OCI-M1 (cell line): ENCODE data around the gene LSM8.
"Not testable (repeated sequence)": the region's sequence is repeated elsewhere in the genome, so short reads cannot be mapped to it uniquely, and the experiment has no call there.

ENCODE experiments used
- DNase-seq: peaks from one replicate; lab custom pipeline; 2025; lab: John Stamatoyannopoulos, UW

Gene LSM8

DNA sequence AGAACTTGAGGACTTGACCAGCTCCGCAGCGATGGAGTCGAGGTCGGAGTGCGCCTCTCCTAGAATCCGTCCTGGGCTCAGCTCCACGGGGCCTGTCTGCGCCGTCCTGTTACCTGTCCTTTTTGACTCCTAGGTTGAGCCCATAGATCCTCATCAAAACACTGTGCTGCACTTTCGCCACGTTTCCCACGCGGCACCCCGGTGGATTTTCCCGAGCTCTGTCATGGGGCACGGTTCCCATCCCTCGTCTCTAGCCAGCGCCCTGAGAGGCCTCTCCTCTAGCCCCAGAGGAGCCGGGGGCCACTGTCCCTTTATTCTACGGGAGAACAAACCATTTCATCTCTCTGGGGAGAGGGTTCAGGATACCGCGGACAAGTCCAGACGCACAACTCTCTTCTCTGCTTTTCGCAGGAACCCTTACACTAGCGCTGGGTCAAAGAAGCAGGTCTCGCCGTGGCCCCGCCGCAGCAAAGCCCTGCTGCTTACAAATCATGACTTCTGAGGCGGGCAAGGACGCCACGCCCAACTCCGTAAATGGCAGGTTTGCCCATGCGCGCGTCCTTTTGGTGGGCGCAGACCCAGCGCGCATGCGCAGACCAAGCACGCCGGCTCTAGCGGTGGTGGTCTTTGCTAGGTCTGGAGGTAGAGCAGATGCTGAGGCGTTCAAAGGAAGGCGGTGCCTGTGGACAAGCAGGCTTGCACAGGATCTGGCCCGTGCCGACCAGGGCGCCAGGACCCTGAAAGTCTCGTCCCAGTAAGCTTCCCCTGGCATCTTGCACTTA is 30.3 kb downstream of the LSM8 start:
- peak; percentile 72 for DNase-seq

DNA sequence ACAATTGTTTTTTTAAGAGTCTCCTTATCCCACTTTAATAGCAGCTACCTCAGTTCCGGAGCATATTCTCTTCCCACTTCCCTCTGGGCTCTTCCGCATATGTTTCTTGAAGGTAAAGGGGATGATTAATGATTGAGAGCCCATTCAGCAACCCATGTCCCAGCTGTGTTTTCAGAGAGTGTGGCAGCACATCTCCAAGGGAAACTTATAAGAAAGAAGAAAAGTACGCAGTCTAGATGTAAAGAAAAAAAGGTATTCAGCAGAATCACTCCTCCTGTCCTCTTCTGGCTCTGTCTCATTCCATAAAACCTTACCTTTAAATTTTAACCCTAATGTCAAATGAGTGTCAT is 30.8 kb downstream of the LSM8 start:
- no peak for DNase-seq

DNA sequence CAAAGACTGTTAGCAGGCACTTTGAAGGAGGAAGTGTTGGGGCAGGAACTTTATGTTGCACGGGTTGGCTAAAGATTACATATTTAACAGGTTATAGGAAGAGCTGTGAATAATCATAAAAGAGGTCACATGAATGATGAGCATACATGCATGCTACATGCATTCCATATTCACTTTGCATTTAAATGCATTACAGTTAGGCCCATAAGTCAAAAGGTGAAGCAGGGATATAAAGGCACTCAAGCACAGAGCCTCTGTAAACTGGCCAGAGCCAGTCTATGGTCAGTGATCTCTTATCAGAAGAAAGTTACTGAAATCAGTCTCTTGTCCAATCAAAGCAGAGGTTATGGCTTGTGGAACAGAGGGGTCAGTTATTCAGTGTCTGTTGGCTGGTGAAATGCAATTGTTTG is 33.3 kb downstream of the LSM8 start:
- DNase-seq = peak; percentile 88

DNA sequence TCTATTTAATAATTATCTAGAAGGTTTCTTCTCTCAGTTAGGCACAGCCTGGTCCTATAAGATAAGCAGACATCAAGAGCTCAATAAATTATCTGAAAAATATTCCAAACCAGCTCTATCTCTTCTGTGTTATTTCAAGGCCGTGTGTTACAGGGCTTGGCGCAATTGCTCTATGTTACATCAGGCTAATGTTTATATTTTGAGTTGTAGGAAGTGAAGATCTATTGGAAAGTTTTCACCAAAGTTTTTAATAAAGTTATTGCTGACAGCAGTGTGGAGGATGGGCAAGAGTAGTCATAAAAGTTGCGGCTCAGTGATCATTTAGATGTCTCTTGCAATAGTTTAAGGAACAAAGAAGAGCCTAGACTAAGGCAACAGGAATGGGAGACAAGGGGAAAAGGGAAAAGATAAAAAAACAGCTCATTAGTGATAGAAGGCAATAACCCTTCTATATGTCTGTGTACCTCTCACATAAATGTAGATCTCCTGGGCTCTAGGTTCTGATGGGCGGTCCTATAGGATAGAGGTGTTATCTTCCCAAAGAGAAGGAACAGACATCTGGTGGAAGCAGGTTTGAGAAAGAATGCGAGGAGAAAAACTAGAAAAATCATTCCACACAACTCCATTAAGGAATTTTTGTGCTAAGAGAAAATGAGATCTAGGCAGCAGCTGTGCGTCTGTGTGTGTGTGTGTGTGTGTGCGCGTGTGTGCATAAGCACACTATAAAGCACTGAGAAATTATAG is 34.6 kb downstream of the LSM8 start:
- peak; percentile 92 for DNase-seq

DNA sequence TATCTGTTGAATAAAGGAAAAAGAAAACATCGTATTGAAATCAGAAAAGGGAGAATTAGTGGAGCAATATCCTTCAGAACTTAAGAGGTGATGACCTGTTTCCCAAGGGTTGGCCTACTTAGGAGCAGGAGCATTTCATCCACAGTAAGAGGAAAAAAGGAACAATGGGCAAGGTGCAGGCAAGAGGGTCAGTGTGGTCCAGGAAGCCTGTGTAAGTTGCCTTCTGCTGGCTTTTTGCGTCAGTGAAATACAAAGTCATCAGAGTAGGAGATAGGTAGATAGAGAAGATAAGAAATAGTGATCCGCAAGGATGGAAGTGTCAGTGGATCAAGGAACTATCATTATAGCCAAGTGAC is 35.2 kb downstream of the LSM8 start:
- DNase-seq = peak; percentile 38

DNA sequence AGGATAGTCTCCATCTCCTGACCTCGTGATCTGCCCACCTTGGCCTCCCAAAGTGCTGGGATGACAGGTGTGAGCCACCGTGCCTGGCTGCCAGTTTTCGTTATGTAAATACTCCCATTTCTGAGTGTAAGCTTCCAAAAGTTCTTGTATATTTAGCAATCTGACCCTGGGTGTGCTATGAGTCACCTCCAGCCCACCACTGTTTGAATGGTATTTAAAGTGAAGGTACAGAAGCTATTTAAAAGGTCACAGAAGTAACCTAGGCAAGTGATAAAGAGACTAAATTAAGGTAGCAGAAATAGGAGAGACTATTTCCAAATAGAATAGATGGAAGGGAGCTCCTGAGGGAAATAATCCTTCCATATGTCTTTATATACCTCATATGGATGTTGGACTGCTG is 36.6 kb downstream of the LSM8 start:
- DNase-seq = no peak

DNA sequence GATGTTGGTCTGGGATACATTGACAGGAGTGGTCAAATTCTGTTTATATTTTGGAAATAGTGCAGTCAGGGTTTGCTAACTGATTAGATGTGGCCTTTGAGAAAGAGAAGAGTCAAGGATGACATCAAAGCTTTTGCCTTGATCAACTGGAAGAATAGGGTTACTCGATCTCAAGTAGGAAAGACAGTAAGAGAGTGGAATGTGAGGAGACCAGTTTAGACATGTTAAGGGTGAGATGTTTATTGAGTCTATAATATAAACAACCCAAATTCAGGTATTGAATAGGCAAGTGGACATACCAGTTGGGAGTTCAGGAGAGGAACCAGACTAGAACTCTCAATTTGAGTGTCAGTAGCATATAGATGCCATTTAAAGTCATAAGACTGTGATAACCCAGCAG is 38.6 kb downstream of the LSM8 start:
- no peak for DNase-seq

DNA sequence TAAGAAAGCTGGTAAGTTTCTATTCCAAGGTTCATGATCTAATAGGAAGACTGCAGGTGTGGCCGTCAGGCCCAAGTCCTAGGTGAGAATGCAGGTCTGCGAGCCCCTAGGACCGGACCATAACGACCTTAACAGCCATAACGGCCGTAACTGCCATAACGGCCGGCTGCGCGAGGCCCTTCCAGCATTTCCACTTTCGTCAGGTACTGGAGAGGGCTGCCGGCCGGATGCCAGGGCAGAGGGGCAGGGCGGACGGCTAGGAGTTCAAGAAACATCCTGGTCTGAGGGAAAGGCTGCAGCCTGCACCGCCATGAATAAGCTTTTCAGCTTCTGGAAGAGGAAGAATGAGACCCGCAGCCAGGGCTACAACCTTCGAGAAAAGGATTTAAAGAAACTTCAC is 40.6 kb downstream of the LSM8 start, which contains the start of gene ANKRD7:
Gene ANKRD7 (plus strand): TSS at position 184 of the 400 bp plus-strand sequence. CDS start 127 bp downstream, at position 311.
- no peak for DNase-seq

DNA sequence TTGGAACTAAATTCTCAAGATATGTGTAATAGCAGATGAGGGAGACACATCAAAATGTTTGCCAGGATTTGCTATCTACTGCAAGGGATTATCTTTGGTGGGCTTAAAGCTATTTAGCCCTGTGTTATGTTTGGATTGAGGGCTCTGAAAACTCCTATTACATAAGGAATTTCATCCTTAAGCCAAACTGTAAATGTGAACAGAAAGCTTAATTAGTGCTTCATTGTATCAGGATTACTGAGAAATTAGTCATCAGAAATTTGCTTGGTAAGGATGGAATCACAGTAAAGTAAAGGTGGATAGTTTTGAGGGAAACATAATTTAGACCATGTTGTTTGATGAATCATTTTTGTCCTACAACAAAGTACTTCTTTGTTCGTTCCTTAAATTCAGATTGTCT is 48.9 kb downstream of the LSM8 start:
- no peak for DNase-seq

DNA sequence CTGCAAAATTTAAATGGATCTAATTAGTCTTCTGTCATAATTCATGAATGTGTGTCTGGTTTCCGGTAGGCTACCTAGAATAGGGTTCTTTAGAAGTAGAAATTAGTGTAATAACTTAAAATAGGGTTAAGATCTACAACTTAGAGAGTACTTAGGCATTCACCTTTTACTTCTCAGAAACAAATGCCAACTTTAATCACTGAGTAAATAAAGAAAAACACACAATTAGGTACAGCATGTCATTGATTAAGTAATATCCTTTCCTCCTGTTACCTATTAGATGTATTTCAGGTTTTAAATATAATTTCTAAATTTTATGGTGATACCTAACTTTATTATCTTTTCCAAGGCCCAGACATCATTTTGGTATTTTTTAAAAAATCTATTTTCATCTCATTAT is 49.8 kb downstream of the LSM8 start:
- no peak for DNase-seq

DNA sequence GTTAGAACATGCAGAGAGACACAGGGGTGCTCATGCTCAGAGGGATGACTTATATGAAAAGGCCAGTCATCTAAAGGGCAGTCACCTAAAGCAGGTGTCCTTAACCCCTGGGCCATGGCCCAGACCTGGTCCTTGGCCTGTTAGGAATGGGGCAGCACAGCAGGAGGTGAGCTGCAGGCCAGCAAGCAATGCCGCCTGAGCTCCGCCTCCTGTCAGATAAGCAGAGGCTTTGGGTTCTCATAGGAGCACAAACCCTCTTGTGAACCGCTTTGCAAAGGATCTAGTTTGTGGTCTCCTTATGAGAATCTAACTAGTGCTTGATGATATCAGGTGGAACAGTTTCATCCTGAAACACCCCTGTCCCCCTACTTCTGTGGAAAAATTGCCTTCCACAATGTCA is 55.0 kb downstream of the LSM8 start:
- DNase-seq = no peak

DNA sequence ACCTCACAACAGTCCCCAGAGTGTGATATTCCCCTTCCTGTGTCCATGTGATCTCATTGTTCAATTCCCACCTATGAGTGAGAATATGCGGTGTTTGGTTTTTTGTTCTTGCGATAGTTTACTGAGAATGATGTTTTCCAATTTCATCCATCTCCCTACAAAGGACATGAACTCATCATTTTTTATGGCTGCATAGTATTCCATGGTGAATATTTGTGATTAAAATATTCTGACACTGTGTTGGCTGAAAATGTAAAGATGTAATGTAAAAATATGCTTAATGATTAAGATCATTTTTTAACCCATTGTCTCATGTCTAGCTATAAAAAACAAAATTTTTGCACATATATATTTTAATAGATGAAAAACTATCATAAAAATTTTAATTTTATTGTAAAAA is 56.4 kb downstream of the LSM8 start:
- DNase-seq = not testable (repeated sequence)
